ENCODE measurements around the gene KDM5A. TPM values are rescaled to one million over a fixed set of nuclear protein-coding genes. Genes with fewer than 3 reads are reported as not detected.
"Not testable (repeated sequence)": the region's sequence is repeated elsewhere in the genome, so short reads cannot be mapped to it uniquely, and the experiment has no call there.

Gene KDM5A
- total RNA-seq, 1 donor from 2014 or later: 74.2 TPM

- no peak for DNase-seq
- intact Hi-C loops (cut with DNase I): no loop called here
- H3K4me3 ChIP-seq: no peak overlapping the region
- H3K9me3 ChIP-seq: no peaks in the 10 kb centered on the region
- TF ChIP-seq CTCF (IDR thresholded peaks at IDR 0.05): no peak
- ATAC-seq: no peak
- H3K36me3 ChIP-seq: peaks cover 67% of the 10 kb centered on the region
- H3K27me3 ChIP-seq (ENCODE audit: low read depth): no peaks in the 10 kb centered on the region
- H3K27ac ChIP-seq: no peak overlapping the region
- H3K4me1 ChIP-seq: no peaks in the 10 kb centered on the region
These were observed 84.3 kb downstream of the KDM5A start for GRCh38 chr12:304805-305204.

- H3K27ac ChIP-seq; H3K9me3 ChIP-seq; intact Hi-C loops (cut with DNase I); ATAC-seq; H3K4me3 ChIP-seq; H3K4me1 ChIP-seq; DNase-seq; H3K27me3 ChIP-seq (ENCODE audit: low read depth): not testable (repeated sequence)
- peaks cover 52% of the 10 kb centered on the region for H3K36me3 ChIP-seq
These were observed 86.4 kb downstream of the KDM5A start for GRCh38 chr12:302766-303165.

- peaks cover 52% of the 10 kb centered on the region for H3K36me3 ChIP-seq
- intact Hi-C loops (cut with DNase I); H3K27me3 ChIP-seq (ENCODE audit: low read depth): not testable (repeated sequence)
These were observed 89.0 kb downstream of the KDM5A start for GRCh38 chr12:300166-300565.

GRCh38 chr12:299511-299910 is 89.6 kb downstream of the KDM5A start:
- H3K27ac ChIP-seq; ATAC-seq; H3K4me1 ChIP-seq; H3K4me3 ChIP-seq; H3K9me3 ChIP-seq; intact Hi-C loops (cut with DNase I); DNase-seq; H3K27me3 ChIP-seq (ENCODE audit: low read depth): not testable (repeated sequence)
- H3K36me3 ChIP-seq: peaks cover 52% of the 10 kb centered on the region

More at GRCh38 chr12:300166-300565, 89.0 kb downstream of the KDM5A start:
- not testable (repeated sequence) for H3K9me3 ChIP-seq, H3K4me3 ChIP-seq, H3K27ac ChIP-seq, ATAC-seq, DNase-seq, H3K4me1 ChIP-seq

GRCh38 chr12:298059-298458 is 91.1 kb downstream of the KDM5A start:
- H3K4me3 ChIP-seq; intact Hi-C loops (cut with DNase I); ATAC-seq; DNase-seq; H3K27ac ChIP-seq; H3K4me1 ChIP-seq; H3K27me3 ChIP-seq (ENCODE audit: low read depth); H3K9me3 ChIP-seq: not testable (repeated sequence)
- H3K36me3 ChIP-seq: peaks cover 54% of the 10 kb centered on the region

- peaks cover 80% of the 10 kb centered on the region for H3K36me3 ChIP-seq
These were observed 94.0 kb downstream of the KDM5A start for GRCh38 chr12:295132-295531.

GRCh38 chr12:293199-293598 is 95.9 kb downstream of the KDM5A start:
- no peak overlapping the region for H3K4me3 ChIP-seq
- no peaks in the 10 kb centered on the region for H3K9me3 ChIP-seq
- no peaks in the 10 kb centered on the region for H3K4me1 ChIP-seq
- no peak for DNase-seq
- H3K27ac ChIP-seq: no peak overlapping the region
- intact Hi-C loops (cut with DNase I): no loop called here
- H3K36me3 ChIP-seq: peaks cover 92% of the 10 kb centered on the region
- no peaks in the 10 kb centered on the region for H3K27me3 ChIP-seq (ENCODE audit: low read depth)
- TF ChIP-seq CTCF (IDR thresholded peaks at IDR 0.05): no peak
- no peak for ATAC-seq

More at GRCh38 chr12:295132-295531, 94.0 kb downstream of the KDM5A start:
- intact Hi-C loops (cut with DNase I): no loop called here
- Histone ChIP-seq H3K27me3 (ENCODE audit: low read depth) (no peaks in the 10 kb centered on the region), H3K4me3 (no peak overlapping the region), H3K27ac (no peak overlapping the region), H3K4me1 (no peaks in the 10 kb centered on the region), H3K9me3 (no peaks in the 10 kb centered on the region)
- no peak for ATAC-seq
- DNase-seq: no peak
- no peak for TF ChIP-seq CTCF (IDR thresholded peaks at IDR 0.05)

GRCh38 chr12:292186-292585 is 96.9 kb downstream of the KDM5A start:
- TF ChIP-seq CTCF (IDR thresholded peaks at IDR 0.05): no peak
- no peak overlapping the region for H3K27ac ChIP-seq
- H3K36me3 ChIP-seq: peaks cover 84% of the 10 kb centered on the region
- no peak overlapping the region for H3K4me3 ChIP-seq
- H3K4me1 ChIP-seq: no peaks in the 10 kb centered on the region
- no peak for ATAC-seq
- no peaks in the 10 kb centered on the region for H3K9me3 ChIP-seq
- intact Hi-C loops (cut with DNase I): no loop called here
- H3K27me3 ChIP-seq (ENCODE audit: low read depth): no peaks in the 10 kb centered on the region
- DNase-seq: no peak
